Cardiac fibroblast (primary cell): ENCODE measurements around the gene WFIKKN2.

Experiments
- DNase-seq, 2 donors: peaks; one replicate each; pipeline versions ENCODE4 v3.0.0 to v3.0.0-alpha.2; 2010; ENCODE audit warnings: low read depth in 2 of 2
- H3K4me3 ChIP-seq, 2 donors: replicated peaks in 1 of 2; 1 replicate in 1 of 2; 2 replicates in 1 of 2; pipeline ENCODE4 v1.5.1; 2011; ENCODE audit warnings: low read depth in 2 of 2, low read length in 2 of 2, mild to moderate bottlenecking in 2 of 2, moderate library complexity in 1 of 2
- CTCF ChIP-seq: IDR thresholded peaks from one replicate; pipeline ENCODE4 v1.5.1; 2011; ENCODE audit warnings: low read depth, mild to moderate bottlenecking, low read length, inconsistent platforms

The WFIKKN2 gene

GRCh38 chr17:50843150-50843905 lies 7.9 kb downstream of the WFIKKN2 start:
- TF ChIP-seq CTCF: no peak
- no peak overlapping the region for H3K4me3 ChIP-seq
- DNase-seq: no peak

GRCh38 chr17:50844117-50844700 lies 8.8 kb downstream of the WFIKKN2 start:
- H3K4me3 ChIP-seq: no peak overlapping the region
- no peak for DNase-seq
- no peak for TF ChIP-seq CTCF

GRCh38 chr17:50845240-50846147 lies 10.1 kb downstream of the WFIKKN2 start:
- no peak overlapping the region for H3K4me3 ChIP-seq
- DNase-seq: peak in 1 of 2 donors; percentile 65
- no peak for TF ChIP-seq CTCF

GRCh38 chr17:50847566-50847965 lies 12.2 kb downstream of the WFIKKN2 start:
- no peak for TF ChIP-seq CTCF
- DNase-seq: no peak
- H3K4me3 ChIP-seq: no peak overlapping the region

GRCh38 chr17:50848039-50848438 lies 12.7 kb downstream of the WFIKKN2 start:
- no peak for TF ChIP-seq CTCF
- no peak for DNase-seq
- H3K4me3 ChIP-seq: no peak overlapping the region

GRCh38 chr17:50848711-50849110 lies 13.3 kb downstream of the WFIKKN2 start:
- H3K4me3 ChIP-seq: no peak overlapping the region
- no peak for DNase-seq
- no peak for TF ChIP-seq CTCF
